OCI-LY7 (cell line): Measurements from ENCODE around the gene PIGL. TPM values are rescaled to one million over a fixed set of nuclear protein-coding genes. Genes with fewer than 3 reads are reported as not detected.
"Not testable (repeated sequence)": the region's sequence is repeated elsewhere in the genome, so short reads cannot be mapped to it uniquely, and the experiment has no call there.

Source experiments
- BruUV-seq: library from RNA; stranded (reverse); fragments of 400-500 nt; replicated peaks from 2 replicates; lab custom pipeline; 2021; lab: Mats Ljungman, UMichigan
- CTCF ChIA-PET: fragments of 300-600 bp; sonication (Branson Sonifier 250); formaldehyde crosslinking; loops from one replicate; lab custom pipeline; 2022; ENCODE audit warnings: antibody characterized with exemption; ENCODE audit not compliant: unreplicated experiment; lab: Charles Lee
- POLR2A ChIA-PET: fragments of 300-600 bp; sonication (Branson Sonifier 250); formaldehyde crosslinking; loops from one replicate; lab custom pipeline; 2022; ENCODE audit warnings: antibody characterized with exemption; lab: Charles Lee
- DNase-seq: peaks from one replicate; pipeline ENCODE4 v3.0.0-alpha.2; 2015; ENCODE audit warnings: low spot score
- H2AFZ ChIP-seq: fragments of 200-600 bp; sonication (generic), shearing (Covaris generic); 2 replicates; pipeline ENCODE4 v1.6.1; 2014; ENCODE audit warnings: mild to moderate bottlenecking, antibody characterized with exemption, low read length, moderate library complexity
- H3K27ac ChIP-seq: fragments of 200-600 bp; sonication (generic); 2 replicates; pipeline ENCODE4 v1.5.1; 2014; ENCODE audit warnings: mixed run types, low read depth, mild to moderate bottlenecking, moderate library complexity, low read length, inconsistent platforms; ENCODE audit not compliant: poor library complexity, severe bottlenecking
- H3K36me3 ChIP-seq: fragments of 200-600 bp; sonication (generic); 2 replicates; pipeline ENCODE4 v1.6.1; 2014; ENCODE audit warnings: mild to moderate bottlenecking, antibody characterized with exemption, low read length, moderate library complexity, mixed read lengths; ENCODE audit not compliant: insufficient read depth
- H3K4me1 ChIP-seq: fragments of 200-600 bp; sonication (generic); 2 replicates; pipeline ENCODE4 v1.5.1; 2014; ENCODE audit warnings: mild to moderate bottlenecking, low read length; ENCODE audit not compliant: insufficient read depth, poor library complexity, severe bottlenecking
- H3K4me2 ChIP-seq: fragments of 200-600 bp; sonication (generic); 2 replicates; pipeline ENCODE4 v1.6.1; 2014; ENCODE audit warnings: mild to moderate bottlenecking, low read length
- H3K4me3 ChIP-seq: fragments of 200-600 bp; sonication (generic); 2 replicates; pipeline ENCODE4 v1.5.1; 2014; ENCODE audit warnings: mild to moderate bottlenecking, low read depth, low read length; ENCODE audit not compliant: poor library complexity, severe bottlenecking
- H3K79me2 ChIP-seq: fragments of 200-600 bp; sonication (generic); 2 replicates; pipeline ENCODE4 v1.6.1; 2016; ENCODE audit warnings: low read depth, mild to moderate bottlenecking, low read length, moderate library complexity, mixed read lengths; ENCODE audit not compliant: insufficient read depth
- H3K9me2 ChIP-seq: fragments of 200-600 bp; sonication (generic); 2 replicates; pipeline ENCODE4 v1.6.1; 2016; ENCODE audit warnings: mild to moderate bottlenecking, low read length, mixed read lengths; ENCODE audit not compliant: insufficient read depth
- H3K9me3 ChIP-seq: fragments of 200-600 bp; sonication (generic); 2 replicates; pipeline ENCODE4 v1.6.1; 2014; ENCODE audit warnings: mild to moderate bottlenecking, mixed run types, low read length, mixed read lengths
- H4K20me1 ChIP-seq: fragments of 200-600 bp; sonication (generic); 2 replicates; pipeline ENCODE4 v1.6.1; 2014; ENCODE audit warnings: mild to moderate bottlenecking, antibody characterized with exemption, low read length, moderate library complexity, mixed read lengths; ENCODE audit not compliant: insufficient read depth
- CTCF ChIP-seq: fragments of 200-600 bp; sonication (generic); conservative IDR thresholded peaks from 2 replicates; pipeline ENCODE4 v1.5.1; 2014; ENCODE audit warnings: mild to moderate bottlenecking, antibody characterized with exemption, low read length, moderate library complexity, mixed read lengths
- EZH2phosphoT487 ChIP-seq: fragments of 200-600 bp; sonication (generic); IDR thresholded peaks from 2 replicates; pipeline ENCODE4 v1.6.1; 2018; ENCODE audit warnings: low read depth, borderline replicate concordance, mild to moderate bottlenecking, mixed run types, antibody characterized with exemption, low read length, moderate library complexity, mixed read lengths
- intact Hi-C: fragments of 100-400 bp; cut with micrococcal nuclease; formaldehyde crosslinking; loops from one replicate; pipeline ENCODE4 v1.10.0; 2022; ENCODE audit not compliant: unreplicated experiment
- total RNA-seq, 2 experiments: library from RNA; depleted of rRNA in 1 of 2; stranded (reverse); fragments of >200 nt in 1 of 2; shearing (Covaris generic) in 1 of 2; gene quantifications; 2 replicates each; pipeline ENCODE4 v1.2.3, GENCODE V29; 2014 to 2022

The PIGL gene
- total RNA-seq, 2 experiments from 2014 or later = 39.4 to 43.6 TPM

- Histone ChIP-seq H2AFZ (no peak overlapping the region), H3K9me2 (no peaks in the 10 kb centered on the region), H3K9me3 (no peaks in the 10 kb centered on the region), H3K4me2 (no peak overlapping the region), H4K20me1 (no peaks in the 10 kb centered on the region), H3K36me3 (no peaks in the 10 kb centered on the region; the same call in 1 of the 2 replicates), H3K4me1 (no peaks in the 10 kb centered on the region), H3K27ac (no peak overlapping the region), H3K79me2 (no peaks in the 10 kb centered on the region), H3K4me3 (no peak overlapping the region)
- intact Hi-C loops = no loop called here
- BruUV-seq = no TSS peak
- POLR2A ChIA-PET = interaction anchor here (0.7 kb wide), 2 partner anchors 55 to 83 kb away, joined by 4 read pairs; no protein-coding TSS in a partner anchor
- CTCF ChIA-PET = no interaction called here
- DNase-seq = no peak
- TF ChIP-seq CTCF (no peak), EZH2phosphoT487 (no peak)
Observed at GRCh38 chr17:16306211-16306610, 89.2 kb downstream of the PIGL start.

- intact Hi-C loops, H3K79me2 ChIP-seq, H3K4me1 ChIP-seq, H3K27ac ChIP-seq, H3K4me2 ChIP-seq, H2AFZ ChIP-seq, H3K9me2 ChIP-seq, H4K20me1 ChIP-seq, H3K4me3 ChIP-seq, BruUV-seq, POLR2A ChIA-PET, H3K36me3 ChIP-seq, DNase-seq, H3K9me3 ChIP-seq, CTCF ChIA-PET: not testable (repeated sequence)
Observed at GRCh38 chr17:16312061-16312460, 95.1 kb downstream of the PIGL start.

- no peaks in the 10 kb centered on the region for H4K20me1 ChIP-seq
- peaks cover 7% of the 10 kb centered on the region; the same call in 1 of the 2 replicates for H3K36me3 ChIP-seq
- intact Hi-C loops = no loop called here
- H3K4me1 ChIP-seq = no peaks in the 10 kb centered on the region
- H3K9me3 ChIP-seq = no peaks in the 10 kb centered on the region
- H3K79me2 ChIP-seq = no peaks in the 10 kb centered on the region
- no peak overlapping the region for H3K4me2 ChIP-seq
- BruUV-seq = no TSS peak
- no peaks in the 10 kb centered on the region for H3K9me2 ChIP-seq
- no peak overlapping the region for H3K27ac ChIP-seq
- no peak for DNase-seq
- ChIA-PET POLR2A (interaction anchor here (0.7 to 1.3 kb wide), 2 partner anchors 9 to 95 kb away, joined by 3 read pairs; no protein-coding TSS in a partner anchor), CTCF (no interaction called here)
- H3K4me3 ChIP-seq = no peak overlapping the region
- no peak overlapping the region for H2AFZ ChIP-seq
- TF ChIP-seq CTCF (no peak), EZH2phosphoT487 (no peak)
Observed at GRCh38 chr17:16313139-16314090, 96.4 kb downstream of the PIGL start.
